ENCODE results near the gene HLA-C. TPM values are rescaled to one million over a fixed set of nuclear protein-coding genes. Genes with fewer than 3 reads are reported as not detected.

Gene HLA-C
- total RNA-seq, 1 donor from 2014 or later, result 177 TPM

DNA sequence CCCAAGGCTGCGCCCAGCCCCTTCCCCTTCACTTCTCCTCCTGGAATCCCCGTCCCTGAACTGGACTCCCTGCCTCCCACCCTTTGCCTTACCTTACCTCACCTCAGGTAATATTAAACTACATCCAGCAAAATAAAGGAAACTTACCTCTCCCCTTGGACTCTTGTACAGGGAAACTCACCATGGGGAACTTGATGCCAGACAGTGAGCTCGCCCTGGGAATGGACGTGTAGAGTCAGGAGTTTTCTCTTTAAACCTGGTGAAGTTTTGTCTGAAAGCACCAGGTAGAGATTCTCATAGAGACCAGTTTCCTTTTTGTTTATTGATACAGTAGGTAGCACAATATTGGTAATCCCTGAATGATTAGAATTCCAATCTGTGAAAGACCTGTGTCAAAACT lies 544 bp upstream of the HLA-C start:
- Mint-ChIP-seq H3K4me1 (ENCODE audit: unreplicated experiment) (peaks cover 20% of the 10 kb centered on the region), H3K27ac (ENCODE audit: unreplicated experiment) (no peak overlapping the region), H3K9me3 (ENCODE audit: unreplicated experiment) (no peaks in the 10 kb centered on the region), H3K4me3 (ENCODE audit: unreplicated experiment) (peak overlapping the region; percentile 88), H3K36me3 (ENCODE audit: low read depth, unreplicated experiment) (peaks cover 15% of the 10 kb centered on the region), H3K27me3 (ENCODE audit: unreplicated experiment) (peaks cover 2% of the 10 kb centered on the region)
- no peak for DNase-seq (ENCODE audit: low spot score)
- TF ChIP-seq, protein P1, sequence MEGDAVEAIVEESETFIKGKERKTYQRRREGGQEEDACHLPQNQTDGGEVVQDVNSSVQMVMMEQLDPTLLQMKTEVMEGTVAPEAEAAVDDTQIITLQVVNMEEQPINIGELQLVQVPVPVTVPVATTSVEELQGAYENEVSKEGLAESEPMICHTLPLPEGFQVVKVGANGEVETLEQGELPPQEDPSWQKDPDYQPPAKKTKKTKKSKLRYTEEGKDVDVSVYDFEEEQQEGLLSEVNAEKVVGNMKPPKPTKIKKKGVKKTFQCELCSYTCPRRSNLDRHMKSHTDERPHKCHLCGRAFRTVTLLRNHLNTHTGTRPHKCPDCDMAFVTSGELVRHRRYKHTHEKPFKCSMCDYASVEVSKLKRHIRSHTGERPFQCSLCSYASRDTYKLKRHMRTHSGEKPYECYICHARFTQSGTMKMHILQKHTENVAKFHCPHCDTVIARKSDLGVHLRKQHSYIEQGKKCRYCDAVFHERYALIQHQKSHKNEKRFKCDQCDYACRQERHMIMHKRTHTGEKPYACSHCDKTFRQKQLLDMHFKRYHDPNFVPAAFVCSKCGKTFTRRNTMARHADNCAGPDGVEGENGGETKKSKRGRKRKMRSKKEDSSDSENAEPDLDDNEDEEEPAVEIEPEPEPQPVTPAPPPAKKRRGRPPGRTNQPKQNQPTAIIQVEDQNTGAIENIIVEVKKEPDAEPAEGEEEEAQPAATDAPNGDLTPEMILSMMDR (IDR thresholded peaks at IDR 0.05; ENCODE audit: unreplicated experiment), result no peak

DNA sequence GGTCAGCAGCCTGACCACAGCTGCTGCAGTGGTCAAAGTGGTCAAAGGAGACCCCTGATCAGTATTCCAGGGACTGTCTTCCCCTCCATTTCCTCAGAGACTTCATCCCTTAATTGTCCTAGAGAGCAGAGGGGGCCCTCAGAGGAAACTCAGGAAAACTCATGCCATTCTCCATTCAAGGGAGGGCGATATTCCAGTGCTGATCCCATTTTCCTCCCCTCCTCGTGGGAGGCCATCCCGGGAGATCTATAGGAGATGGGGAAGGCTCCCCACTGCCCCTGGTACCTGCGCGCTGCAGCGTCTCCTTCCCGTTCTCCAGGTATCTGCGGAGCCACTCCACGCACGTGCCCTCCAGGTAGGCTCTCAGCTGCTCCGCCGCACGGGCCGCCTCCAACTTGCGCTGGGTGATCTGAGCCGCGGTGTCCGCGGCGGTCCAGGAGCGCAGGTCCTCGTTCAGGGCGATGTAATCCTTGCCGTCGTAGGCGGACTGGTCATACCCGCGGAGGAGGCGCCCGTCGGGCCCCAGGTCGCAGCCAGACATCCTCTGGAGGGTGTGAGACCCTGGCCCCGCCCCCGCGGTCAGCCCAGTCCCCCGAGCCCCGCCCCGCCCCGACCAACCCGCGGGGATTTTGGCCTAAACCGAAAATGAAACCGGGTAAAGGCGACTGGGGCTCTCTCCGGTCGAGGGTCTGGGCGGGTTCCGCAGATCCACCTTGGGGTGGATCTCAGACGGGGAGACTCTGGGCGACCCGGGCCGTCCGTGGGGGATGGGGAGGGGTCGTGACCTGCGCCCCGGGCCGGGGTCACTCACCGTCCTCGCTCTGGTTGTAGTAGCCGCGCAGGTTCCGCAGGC lies 878 bp downstream of the HLA-C start:
- Mint-ChIP-seq H3K4me1 (ENCODE audit: unreplicated experiment) (peaks cover 20% of the 10 kb centered on the region), H3K9me3 (ENCODE audit: unreplicated experiment) (no peaks in the 10 kb centered on the region), H3K27ac (ENCODE audit: unreplicated experiment) (no peak overlapping the region), H3K27me3 (ENCODE audit: unreplicated experiment) (peaks cover 2% of the 10 kb centered on the region), H3K4me3 (ENCODE audit: unreplicated experiment) (peak overlapping the region; percentile 84), H3K36me3 (ENCODE audit: low read depth, unreplicated experiment) (peaks cover 21% of the 10 kb centered on the region)
- TF ChIP-seq, protein P1 (IDR thresholded peaks at IDR 0.05; ENCODE audit: unreplicated experiment), result no peak
- DNase-seq (ENCODE audit: low spot score), result no peak

DNA sequence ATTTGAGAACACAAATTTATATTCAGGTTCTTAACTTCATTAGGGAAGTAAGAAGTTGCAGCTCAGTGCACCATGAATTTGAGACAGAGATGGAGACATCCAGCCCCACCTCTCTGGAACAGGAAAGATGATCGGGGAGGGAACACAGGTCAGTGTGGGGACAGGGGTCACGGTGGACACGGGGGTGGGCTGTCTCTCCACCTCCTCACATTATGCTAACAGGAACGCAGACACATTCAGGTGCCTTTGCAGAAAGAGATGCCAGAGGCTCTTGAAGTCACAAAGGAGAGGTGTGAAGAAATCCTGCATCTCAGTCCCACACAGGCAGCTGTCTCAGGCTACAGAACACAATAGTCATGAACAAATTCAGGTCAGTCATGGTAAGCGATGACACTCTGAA lies 3.1 kb downstream of the HLA-C start:
- Mint-ChIP-seq H3K4me1 (ENCODE audit: unreplicated experiment) (peaks cover 13% of the 10 kb centered on the region), H3K9me3 (ENCODE audit: unreplicated experiment) (no peaks in the 10 kb centered on the region), H3K27ac (ENCODE audit: unreplicated experiment) (no peak overlapping the region), H3K4me3 (ENCODE audit: unreplicated experiment) (no peak overlapping the region), H3K36me3 (ENCODE audit: low read depth, unreplicated experiment) (peaks cover 21% of the 10 kb centered on the region), H3K27me3 (ENCODE audit: unreplicated experiment) (peaks cover 4% of the 10 kb centered on the region)
- TF ChIP-seq, protein P1 (IDR thresholded peaks at IDR 0.05; ENCODE audit: unreplicated experiment), result no peak
- DNase-seq (ENCODE audit: low spot score), result no peak

DNA sequence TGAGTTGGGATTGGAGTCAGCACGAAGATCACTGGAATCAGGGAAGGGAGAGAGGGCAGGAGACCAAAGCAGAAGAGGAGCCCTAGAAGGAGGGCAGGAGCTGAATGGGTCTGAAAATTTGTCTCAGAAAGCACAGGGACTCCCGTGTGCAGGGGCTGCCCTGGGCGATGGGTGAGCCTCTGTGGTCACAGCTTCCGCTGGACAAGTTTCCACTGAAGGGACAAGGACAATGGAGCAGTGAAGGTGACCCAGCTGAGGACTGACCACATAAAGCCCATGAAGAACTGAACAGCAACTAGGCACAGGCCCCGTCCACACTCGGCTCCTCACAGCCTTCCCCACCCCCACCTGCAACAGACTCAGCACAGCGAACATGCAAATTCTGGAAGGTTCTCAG lies 3.5 kb downstream of the HLA-C start:
- Mint-ChIP-seq H3K27ac (ENCODE audit: unreplicated experiment) (no peak overlapping the region), H3K4me3 (ENCODE audit: unreplicated experiment) (no peak overlapping the region)

More for the DNA sequence above, 3.5 kb downstream of the HLA-C start:
- Mint-ChIP-seq H3K4me1 (ENCODE audit: unreplicated experiment) (peaks cover 13% of the 10 kb centered on the region), H3K27me3 (ENCODE audit: unreplicated experiment) (peaks cover 4% of the 10 kb centered on the region), H3K36me3 (ENCODE audit: low read depth, unreplicated experiment) (peaks cover 21% of the 10 kb centered on the region), H3K9me3 (ENCODE audit: unreplicated experiment) (no peaks in the 10 kb centered on the region)
- no peak for DNase-seq (ENCODE audit: low spot score)
- TF ChIP-seq, protein P1 (IDR thresholded peaks at IDR 0.05; ENCODE audit: unreplicated experiment), result no peak

Measured in endothelial cell (in vitro differentiated cells).